Measurements from ENCODE around the gene LRFN4.

LRFN4 gene

DNA sequence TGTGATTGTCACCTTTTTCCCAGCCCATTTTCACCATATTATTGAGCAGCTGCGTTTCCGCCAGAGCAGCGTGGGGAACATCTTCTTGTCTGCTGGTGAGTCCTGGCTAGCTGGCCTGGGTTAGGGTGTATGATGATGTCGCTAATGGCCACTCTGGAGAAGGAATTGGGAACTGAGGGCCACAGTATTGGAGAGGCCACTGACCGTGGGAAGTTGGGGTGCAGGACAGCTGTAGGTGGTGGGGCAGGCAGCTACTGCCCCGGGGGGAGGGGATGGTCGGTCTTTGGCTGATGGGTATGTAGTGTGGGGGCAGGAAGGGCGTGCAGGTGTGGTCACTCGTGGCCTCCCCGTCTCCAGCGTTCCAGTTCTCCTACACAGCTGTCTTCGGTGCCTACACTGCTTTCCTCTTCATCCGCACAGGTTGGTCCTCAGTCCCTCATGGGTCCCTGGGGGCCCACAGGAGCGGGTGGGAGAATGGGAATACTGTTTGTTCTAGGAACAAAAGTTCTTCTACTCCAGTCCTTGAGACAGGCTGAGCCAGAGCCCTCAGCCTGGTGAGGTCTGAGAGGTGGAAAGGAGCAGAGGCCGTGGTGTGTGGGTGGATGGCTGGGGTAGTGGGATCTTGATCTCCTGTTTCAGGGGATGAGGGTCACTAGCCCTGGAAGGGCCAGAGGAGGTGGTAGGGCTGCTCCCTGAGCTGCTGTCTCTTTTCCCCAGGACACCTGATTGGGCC, 11.6 kb upstream of the LRFN4 start:
- DNase-seq (ENCODE audit: low read depth), result no peak

DNA sequence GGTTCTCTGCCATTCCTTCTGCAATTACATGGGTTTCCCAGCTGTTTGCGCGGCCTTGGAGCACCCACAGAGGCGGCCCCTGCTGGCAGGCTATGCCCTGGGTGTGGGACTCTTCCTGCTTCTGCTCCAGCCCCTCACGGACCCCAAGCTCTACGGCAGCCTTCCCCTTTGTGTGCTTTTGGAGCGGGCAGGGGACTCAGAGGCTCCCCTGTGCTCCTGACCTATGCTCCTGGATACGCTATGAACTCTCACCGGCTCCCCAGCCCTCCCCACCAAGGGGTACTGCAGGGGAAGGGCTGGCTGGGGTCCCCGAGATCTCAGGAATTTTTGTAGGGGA, 11.0 kb upstream of the LRFN4 start:
- DNase-seq (ENCODE audit: low read depth), result no peak

DNA sequence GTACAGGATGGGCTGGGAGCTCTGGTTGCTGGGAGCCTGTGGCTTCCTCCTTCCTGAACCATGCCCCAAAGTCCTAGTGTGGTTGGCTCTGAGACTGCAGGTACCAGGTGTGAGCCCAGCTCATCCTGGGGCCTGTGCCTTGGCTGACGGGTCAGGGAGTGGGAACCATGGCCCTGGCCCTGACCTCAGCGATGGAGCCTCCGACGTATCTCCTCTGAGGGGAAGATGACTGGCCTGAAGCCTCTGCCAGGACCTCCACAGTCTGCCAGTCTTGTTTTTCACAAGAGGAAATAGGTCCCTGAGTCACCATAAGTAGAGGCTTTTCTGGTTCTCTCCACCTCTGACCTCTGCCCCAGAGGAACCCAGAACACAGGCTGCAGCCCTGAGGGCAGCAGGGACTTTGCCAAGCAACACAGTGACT, 10.2 kb upstream of the LRFN4 start:
- no peak for DNase-seq (ENCODE audit: low read depth)

DNA sequence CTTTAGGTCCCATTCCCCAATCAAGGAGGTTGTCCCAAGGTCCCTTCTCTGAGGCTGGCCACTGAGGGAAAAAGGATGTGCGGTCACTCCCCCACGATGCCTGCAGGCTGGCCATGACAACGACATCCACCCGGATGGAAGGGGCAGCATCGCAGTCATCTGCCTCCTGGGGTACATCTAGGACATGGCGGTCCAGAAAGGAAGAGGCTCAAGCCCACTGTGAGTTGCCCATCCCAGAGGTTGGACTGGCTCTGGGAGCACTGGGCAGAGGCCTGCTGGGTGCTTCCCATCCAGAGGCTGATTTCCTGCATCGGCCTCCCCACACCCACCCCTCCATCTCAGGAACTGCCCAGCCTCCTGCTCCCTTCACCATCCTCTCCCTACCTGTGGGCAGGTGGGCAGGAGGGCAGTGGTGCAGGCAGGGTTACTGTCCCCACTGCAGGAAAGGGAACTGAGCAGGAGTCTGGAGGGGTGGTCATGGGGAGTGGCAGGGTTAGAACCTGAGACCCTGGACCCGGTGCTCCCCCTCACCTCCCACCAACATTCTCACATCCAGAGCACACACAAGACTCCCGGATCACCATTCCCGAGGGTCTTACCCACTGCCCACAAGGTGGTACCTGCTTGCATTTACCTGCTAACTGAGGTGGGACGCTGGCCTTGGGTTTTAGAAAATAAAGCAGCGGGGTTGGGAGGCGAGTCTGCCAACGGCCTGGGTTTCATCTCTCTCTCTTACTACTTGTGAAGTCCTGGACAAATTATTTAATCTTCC, 9.2 kb upstream of the LRFN4 start:
- no peak for DNase-seq (ENCODE audit: low read depth)

DNA sequence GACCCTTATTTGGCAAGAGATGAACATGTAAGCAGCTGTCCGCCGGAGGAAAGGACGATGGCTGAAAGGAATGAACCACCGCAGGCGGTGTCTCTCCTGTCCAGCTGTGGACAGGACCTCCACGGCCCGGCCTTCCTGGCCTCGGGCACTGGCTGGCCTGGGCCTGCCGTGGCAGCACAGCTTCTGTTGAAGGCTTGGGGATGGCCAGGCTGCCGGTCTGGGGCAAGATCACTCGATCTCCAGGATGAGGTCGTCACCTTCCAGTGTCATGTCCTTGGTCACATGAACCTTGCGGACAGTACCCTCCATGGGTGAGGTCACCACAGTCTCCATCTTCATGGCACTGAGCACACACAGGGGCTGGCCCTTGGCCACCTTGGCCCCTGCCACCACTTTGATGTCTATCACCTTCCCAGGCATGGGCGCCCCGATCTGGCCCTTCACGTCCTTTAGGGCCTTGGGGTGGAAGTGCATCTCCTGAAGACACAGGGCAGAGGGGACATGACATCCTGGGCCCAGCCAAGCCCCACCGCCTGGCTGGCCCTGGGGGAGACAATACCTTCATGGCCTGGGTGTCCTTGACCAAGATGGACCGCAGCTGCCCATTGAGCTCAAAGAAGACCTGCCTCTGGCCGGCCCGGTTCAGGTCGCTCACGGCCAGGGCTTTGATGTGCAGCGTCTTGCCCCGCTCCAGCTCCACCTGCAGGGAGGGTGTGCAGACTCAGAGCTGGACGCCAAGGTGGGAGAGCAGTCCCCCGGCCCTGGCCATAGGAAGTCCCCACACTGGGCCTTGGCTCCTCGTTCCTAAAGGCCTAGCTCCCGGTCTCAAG, 8.0 kb upstream of the LRFN4 start:
- no peak for DNase-seq (ENCODE audit: low read depth)

DNA sequence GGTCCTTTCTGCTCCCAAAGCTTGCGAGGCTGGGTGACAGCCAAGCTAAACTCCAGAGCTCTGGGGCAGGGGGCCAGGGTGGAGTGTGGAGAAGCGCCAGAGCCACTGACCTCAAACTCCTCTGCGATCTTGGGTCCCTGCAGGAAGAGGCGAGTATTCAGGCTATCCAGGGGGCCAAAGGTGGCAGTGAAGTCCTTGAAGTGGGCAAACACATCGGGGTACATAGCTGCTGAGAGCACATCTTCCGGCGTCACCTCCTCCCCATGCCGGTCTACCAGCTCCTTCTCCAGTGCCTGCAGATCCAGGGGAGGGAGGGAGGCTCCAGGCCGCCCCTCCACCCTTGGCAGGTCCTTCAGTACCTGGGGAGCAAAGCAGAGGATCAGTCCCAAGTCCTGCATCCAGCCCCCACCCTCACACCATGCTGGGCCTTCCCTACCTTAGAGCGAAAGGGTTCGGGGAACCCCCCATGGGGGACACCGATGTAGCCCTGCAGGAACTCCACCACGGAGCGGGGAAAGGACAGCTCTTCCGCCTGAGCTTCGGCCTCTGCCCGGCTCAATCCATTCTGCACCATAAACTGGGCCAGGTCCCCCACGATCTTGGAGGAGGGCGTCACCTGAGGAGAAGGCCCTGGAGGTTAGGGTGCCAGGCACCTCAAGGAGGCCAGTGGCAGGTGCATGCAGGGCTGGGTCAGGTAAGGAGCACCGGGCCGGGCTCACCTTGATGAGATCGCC, 7.2 kb upstream of the LRFN4 start:
- no peak for DNase-seq (ENCODE audit: low read depth)

DNA sequence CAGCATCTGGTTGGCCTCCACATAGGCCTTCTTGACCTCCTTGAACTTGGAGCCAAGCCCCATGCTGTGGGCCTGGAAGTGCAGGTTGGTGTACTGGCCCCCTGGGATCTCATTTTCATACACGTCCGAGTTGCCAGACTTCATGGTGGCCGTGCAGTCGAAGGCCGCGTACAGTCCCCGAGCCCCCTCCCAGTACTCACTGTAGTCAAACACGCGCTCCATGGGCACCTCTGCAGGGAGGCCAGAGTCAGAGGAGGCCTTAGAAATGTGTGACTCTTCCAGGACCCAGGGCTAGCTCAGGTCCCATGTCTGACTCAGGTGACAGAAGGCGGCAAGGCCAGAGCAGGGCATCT, 6.7 kb upstream of the LRFN4 start:
- no peak for DNase-seq (ENCODE audit: low read depth)

DNA sequence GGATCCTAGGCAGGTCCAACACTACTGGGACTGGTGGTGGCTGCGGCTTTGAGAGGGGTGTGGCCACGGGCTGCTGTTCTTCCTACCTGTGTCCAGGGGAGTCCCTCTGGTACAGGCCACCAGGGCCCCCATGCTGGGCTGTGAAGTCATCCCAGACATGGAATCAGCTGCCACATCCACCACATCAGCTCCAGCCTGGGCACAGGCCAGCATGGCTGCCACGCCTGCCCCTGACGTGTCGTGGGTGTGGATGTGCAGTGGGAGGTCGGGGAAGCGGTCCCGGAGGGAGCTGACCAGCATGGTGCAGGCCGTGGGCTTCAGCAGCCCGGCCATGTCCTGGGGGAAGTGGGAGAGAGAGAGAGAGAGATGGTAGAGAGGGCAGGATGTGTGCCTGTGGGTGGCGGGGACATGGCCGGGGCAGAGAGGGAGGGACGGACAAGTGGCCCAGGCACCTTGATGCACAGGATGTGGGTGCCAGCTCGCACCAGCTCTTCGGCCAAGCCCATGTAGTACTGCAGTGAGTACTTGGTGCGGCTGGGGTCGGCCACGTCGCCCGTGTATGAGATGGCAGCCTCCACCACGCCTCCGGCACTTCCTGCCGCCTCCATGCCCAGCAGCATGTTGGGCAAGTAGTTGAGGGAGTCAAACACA, 6.2 kb upstream of the LRFN4 start:
- DNase-seq (ENCODE audit: low read depth), result no peak

DNA sequence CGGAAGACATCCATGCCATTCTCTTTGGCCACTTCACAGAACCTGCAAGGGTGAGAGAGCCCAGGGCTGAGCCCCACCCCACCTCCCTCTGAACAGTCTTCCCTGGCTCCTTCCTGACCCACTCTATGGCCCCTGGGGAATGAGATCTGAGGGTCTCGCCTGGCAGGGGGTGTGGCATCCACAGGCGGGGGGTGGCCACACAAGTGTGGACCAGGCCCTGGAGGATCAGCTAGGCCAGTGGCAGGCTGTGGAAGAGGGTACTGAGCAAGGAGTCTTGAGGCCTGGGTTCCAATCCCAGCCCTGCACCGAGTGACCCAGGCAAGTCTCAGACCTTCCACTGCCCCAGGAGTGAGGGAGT, 5.6 kb upstream of the LRFN4 start:
- DNase-seq (ENCODE audit: low read depth), result no peak

DNA sequence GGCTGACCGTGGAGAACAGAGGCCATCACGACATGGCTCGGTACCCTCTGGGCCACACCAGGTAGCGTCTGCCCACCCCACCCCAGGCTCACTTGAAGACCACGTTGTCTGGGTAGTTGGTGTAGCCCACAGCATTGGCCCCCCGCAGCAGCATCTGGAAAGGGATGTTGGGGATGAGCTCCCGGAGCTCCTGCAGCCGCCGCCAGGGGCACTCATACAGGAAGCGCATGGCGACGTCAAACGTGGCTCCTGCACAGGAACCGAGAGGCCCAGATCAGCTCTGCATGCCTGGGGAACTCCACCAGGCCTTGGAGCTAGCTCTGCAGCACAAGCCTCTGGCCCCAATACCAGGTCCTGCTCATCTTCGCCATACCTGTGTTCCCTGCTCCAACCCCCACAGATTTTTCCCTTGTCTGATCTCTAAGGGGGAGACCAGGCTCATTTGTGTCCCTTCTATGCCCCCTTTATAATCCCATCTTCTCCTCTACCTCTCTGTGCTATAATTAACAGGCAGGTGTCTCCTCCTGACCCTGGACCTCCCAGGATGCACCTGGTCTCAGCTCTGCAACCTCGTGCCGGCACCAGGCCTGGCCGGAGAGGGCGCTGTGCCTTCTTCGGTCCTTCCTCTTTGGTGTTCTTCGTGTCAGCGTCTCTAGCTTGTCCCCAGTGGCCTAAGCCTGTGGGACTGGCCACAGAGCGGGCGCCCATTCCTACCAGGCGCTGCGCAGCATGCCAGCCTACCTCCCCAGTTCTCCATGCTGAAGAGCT, 5.0 kb upstream of the LRFN4 start:
- DNase-seq (ENCODE audit: low read depth), result no peak

DNA sequence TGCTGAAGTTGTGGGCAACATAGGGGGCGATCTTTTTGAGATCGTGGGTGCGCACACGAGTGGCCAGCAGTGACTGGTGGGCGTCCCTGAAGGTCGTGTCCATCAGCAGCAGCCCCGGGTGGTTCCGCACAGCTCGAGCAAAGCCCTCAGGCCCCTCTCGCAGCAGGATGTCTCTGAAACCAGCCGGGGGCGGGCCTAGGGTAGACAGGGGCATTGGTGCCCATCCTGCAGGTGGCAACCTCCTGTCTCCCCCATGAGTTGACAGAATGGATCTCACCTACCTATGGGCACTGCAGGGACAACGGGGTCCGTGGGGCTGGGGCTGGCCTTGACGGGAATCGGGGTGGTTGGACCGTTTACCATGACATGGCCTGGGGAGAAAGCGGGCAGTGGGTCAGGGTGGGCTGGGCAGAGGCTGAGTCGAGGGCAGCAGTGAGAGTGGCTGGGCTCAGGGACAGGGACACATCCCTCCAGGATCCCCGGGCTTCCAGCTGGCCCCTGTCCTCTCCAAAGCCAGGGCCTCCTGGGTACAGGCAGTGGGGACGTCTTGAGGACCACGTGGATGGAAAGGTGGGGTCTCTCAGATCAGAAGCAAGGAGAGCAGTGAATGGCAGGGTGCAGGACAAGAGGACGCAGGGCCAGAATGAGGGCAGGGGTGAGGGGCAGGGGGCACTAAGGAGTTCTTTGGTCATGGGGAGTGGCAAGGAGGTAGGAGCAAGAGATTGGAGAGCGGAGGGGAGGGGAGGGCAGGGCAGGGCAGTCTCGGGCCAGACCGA, 4.2 kb upstream of the LRFN4 start:
- DNase-seq (ENCODE audit: low read depth), result no peak

DNA sequence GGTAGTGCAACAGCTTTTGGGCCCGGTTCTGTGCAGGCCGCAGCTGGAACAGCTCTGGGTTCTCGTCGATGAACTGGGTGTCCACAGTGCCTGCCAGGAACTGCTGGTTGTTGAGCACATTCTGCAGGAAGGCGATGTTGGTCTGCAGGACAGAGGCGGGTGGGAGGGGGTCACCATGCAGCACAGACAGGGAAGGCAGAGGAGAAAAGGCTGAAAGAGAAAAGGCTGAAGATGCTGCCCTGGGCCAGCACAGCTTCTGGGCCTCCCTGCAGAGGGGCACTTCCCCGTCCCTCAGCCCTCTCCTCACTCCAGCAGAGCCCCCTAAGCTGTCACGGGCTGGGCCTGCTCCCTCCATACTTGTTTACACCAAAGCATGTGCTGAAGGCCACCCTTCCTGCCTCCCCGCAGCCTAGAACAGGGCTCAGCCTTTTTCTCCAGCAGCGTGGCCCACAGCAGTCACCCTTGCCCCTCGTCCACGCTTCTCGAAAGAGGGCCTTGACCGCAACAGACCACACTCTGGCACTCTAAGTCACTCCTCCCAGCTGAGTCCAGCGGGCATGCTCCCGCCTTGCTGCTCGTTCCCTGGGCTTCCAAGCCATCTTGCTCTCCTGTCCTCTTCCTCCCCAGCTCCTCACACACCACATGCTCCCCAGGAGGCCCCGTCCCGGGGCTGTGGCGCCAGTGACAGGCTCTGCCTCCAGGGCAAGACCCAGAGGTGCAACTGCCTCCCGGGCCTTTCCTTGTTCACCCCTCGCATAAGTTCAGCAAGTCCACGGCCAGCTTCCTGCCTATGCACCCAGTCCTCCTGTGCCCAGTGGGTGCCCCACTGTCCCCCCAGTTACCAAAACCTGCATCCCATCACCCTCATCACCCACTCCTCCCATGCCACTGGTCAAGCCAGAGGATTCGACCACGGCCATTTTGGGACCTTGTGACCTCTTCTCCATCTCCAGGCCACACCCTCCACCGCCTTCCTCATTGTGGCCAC, 3.3 kb upstream of the LRFN4 start:
- DNase-seq (ENCODE audit: low read depth), result no peak

DNA sequence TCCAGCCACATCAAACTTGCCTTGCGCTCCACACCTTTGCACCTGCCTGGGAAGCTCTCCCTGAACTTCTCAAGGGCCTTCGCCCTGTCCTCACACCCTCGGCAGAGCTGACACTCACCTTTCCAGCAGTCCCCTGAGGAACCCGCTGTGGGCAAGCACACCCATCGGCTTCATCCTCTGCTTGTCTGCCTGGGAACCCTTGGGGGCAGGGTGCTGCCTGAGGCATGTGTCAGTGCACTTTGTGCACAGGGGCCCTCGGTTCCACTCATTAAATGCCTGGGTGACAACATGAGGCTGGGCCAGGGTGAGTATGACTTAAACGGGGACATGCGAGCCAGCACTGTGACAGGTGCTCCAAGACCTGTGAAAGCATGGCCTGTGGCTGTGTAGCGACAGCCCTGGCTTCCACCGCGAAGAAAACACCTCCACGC, 2.6 kb upstream of the LRFN4 start:
- DNase-seq (ENCODE audit: low read depth), result no peak

DNA sequence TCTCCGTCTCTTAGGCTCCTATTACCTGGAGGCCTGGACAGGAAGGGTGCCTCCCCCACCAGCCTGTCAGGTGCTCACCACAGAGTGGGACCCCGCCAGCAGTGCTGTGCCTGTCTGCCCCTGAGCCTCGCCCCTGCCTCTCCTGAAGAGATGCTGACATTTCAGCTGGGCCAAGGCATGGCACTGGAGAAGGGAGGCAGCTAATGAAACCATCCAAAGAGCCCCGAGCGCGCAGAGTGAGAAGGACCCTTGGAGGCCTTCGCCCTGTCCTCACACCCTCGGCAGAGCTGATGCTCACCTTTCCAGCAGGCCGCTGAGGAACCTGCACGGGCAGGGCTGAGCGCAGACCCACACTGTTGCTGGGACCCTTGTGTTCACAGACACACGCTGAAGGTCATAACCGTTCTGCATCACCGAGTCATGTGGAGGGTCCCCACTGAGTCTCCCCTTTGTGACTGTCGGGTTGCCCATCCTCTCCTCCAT, 2.1 kb upstream of the LRFN4 start:
- no peak for DNase-seq (ENCODE audit: low read depth)

DNA sequence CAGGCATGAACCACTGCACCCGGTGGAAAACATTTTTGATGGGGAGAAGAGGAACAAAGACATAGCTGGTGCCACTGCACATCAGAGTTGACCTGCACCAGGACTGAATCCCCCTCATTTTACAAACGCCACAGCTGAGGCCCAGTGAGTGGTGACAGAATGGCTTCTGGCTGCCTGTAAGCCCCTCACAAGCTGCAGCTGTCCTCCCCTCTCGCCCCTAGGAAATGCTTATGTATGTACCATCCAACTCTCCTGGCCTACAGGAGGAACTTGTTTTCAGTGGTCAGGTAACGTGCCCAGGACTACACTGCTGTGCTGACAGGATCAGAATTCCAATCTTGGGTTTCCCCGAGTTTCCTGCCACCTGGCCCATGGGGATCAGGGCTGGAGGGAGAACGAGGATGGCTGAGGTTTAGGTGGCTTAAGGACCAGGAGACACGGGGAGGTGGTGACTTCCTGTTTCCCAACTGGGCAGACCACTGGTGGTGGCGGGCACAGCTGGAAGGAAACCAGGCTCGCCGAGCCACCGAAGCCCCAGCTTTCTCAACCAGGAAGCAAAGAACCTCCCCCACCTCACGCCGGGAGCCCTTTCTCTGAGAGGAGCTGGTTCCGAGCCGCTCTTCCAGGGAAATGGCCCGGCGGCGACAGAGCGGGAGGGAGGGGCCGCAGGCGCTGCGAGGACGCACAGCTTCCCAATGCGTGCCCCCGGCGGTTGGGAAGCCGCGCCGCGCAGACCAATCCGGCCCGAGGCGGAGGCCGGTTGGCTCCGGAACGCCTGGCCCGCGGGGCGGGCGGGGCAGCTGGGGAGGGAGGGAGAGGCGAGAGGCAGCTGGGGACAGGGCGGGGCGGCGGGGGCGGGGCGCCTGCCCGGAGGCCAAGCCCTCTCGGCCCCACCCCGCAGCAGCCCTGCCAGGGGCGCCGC, 1.0 kb upstream of the LRFN4 start:
- peak; percentile 77 for DNase-seq (ENCODE audit: low read depth)

DNA sequence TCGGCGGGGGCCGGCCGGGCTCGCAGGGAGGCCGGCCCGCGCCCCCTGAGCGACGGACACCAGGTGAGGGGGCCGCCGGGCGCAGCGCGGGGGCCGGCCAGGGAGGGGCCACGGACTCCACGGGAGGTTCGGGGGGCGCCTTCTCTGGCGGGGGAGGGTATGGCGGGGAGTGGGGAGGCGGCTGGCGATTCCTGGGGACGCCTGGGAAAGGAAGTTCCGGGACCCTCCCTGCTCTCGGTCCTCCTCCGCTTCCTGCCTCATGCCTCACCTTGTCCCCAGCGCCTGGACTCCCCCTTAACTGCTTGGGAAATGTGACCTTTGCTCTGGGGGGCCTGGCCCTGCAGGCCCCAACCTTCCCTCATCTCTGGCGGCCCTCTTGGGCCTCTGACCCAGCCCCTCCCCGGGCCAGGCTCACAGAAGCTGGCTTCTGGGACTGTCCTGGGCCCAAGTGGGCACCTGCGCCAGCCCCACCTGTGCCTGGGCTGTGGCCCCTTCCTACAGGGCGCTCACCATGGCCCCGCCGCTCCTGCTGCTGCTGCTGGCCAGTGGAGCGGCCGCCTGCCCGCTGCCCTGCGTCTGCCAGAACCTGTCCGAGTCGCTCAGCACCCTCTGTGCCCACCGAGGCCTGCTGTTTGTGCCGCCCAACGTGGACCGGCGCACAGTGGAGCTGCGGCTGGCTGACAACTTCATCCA, 516 bp downstream of the LRFN4 start:
- no peak for DNase-seq (ENCODE audit: low read depth)

DNA sequence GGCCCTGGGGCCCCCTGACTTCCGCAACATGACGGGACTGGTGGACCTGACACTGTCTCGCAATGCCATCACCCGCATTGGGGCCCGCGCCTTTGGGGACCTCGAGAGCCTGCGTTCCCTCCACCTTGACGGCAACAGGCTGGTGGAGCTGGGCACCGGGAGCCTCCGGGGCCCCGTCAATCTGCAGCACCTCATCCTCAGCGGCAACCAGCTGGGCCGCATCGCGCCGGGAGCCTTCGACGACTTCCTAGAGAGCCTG, 992 bp downstream of the LRFN4 start:
- no peak for DNase-seq (ENCODE audit: low read depth)

Measured in stimulated activated CD8-positive, alpha-beta memory T cell treated with anti-CD3 and anti-CD28 coated beads, Interleukin-4, amount 100 ng/mL, for 24 hours (primary cell).